GM23338 (cell line): ENCODE measurements around the gene DLL1. TPM values are rescaled to one million over a fixed set of nuclear protein-coding genes. Genes with fewer than 3 reads are reported as not detected.

ENCODE experiments used
- ATAC-seq: fragments of 200-7000 bp; cut with Tn5 transposase; 3 replicates; pipeline ENCODE4 v1.9.1; 2020
- DNase-seq: peaks from one replicate; pipeline ENCODE4 v3.0.0-alpha.2; 2015; ENCODE audit warnings: low spot score
- H2AFZ ChIP-seq: fragments of 200-600 bp; sonication (generic); 2 replicates; pipeline ENCODE4 v1.8.0; 2016; ENCODE audit warnings: antibody characterized with exemption, mild to moderate bottlenecking, moderate library complexity
- H3F3A ChIP-seq: fragments of 200-600 bp; sonication (generic); replicated peaks from 2 replicates; pipeline ENCODE4 v1.8.0; 2017; ENCODE audit warnings: antibody characterized with exemption, mixed run types, low read depth
- H3K27ac ChIP-seq: fragments of 200-600 bp; sonication (generic); 2 replicates; pipeline ENCODE4 v1.6.1; 2016; ENCODE audit warnings: low read depth
- H3K27me3 ChIP-seq: fragments of 200-600 bp; sonication (generic); 2 replicates; pipeline ENCODE4 v1.8.0; 2016; ENCODE audit warnings: mild to moderate bottlenecking, mixed run types, moderate library complexity; ENCODE audit not compliant: insufficient read depth
- H3K36me3 ChIP-seq: fragments of 200-600 bp; sonication (generic); 2 replicates; pipeline ENCODE4 v1.8.0; 2016; ENCODE audit warnings: mild to moderate bottlenecking; ENCODE audit not compliant: insufficient read depth
- H3K4me1 ChIP-seq: fragments of 200-600 bp; sonication (generic); 2 replicates; pipeline ENCODE4 v1.8.0; 2016; ENCODE audit warnings: mild to moderate bottlenecking, moderate library complexity; ENCODE audit not compliant: insufficient read depth
- H3K4me2 ChIP-seq: fragments of 200-600 bp; sonication (generic); 2 replicates; pipeline ENCODE4 v1.7.1; 2017; ENCODE audit warnings: mixed run types
- H3K4me3 ChIP-seq: fragments of 200-600 bp; sonication (generic); 2 replicates; pipeline ENCODE4 v1.6.1; 2016; ENCODE audit warnings: mixed run types
- H3K79me2 ChIP-seq: fragments of 200-600 bp; sonication (generic); replicated peaks from 2 replicates; pipeline ENCODE4 v1.8.0; 2017; ENCODE audit warnings: mild to moderate bottlenecking; ENCODE audit not compliant: insufficient read depth
- H3K9me2 ChIP-seq: fragments of 200-600 bp; sonication (generic); 2 replicates; pipeline ENCODE4 v1.8.0; 2017; ENCODE audit not compliant: insufficient read depth
- H4K20me1 ChIP-seq: fragments of 200-600 bp; sonication (generic); replicated peaks from 2 replicates; pipeline ENCODE4 v1.8.0; 2017; ENCODE audit warnings: mild to moderate bottlenecking; ENCODE audit not compliant: insufficient read depth
- H3K27ac Mint-ChIP-seq: 2 replicates; pipeline ENCODE4 v1.8.0; 2020; ENCODE audit warnings: inconsistent platforms, mild to moderate bottlenecking, moderate library complexity, mixed read lengths
- H3K27me3 Mint-ChIP-seq: 3 replicates; pipeline ENCODE4 v1.8.0; 2022; ENCODE audit warnings: low read depth, mild to moderate bottlenecking, moderate library complexity, mixed read lengths, inconsistent platforms; ENCODE audit not compliant: insufficient read depth, poor library complexity
- H3K36me3 Mint-ChIP-seq: 3 replicates; pipeline ENCODE4 v1.8.0; 2021; ENCODE audit warnings: low read depth, mild to moderate bottlenecking, inconsistent platforms, moderate library complexity, mixed read lengths
- H3K4me1 Mint-ChIP-seq: 3 replicates; pipeline ENCODE4 v1.8.0; 2020; ENCODE audit warnings: mild to moderate bottlenecking, inconsistent platforms, mixed read lengths
- H3K4me3 Mint-ChIP-seq: 3 replicates; pipeline ENCODE4 v1.8.0; 2021; ENCODE audit warnings: moderate library complexity, mild to moderate bottlenecking, inconsistent platforms, mixed read lengths
- H3K9me3 Mint-ChIP-seq: 3 replicates; pipeline ENCODE4 v1.8.0; 2020; ENCODE audit warnings: moderate library complexity, mild to moderate bottlenecking, inconsistent platforms, mixed read lengths
- CREB1 ChIP-seq: fragments of 250-450 bp; sonication (Bioruptor Pico); IDR thresholded peaks from 2 replicates; pipeline ENCODE4 v1.5.0; 2020; ENCODE audit warnings: low read depth, mild to moderate bottlenecking, moderate library complexity
- EZH2 ChIP-seq: fragments of 200-600 bp; sonication (generic); IDR thresholded peaks from one replicate; pipeline ENCODE4 v1.8.0; 2017; ENCODE audit warnings: antibody characterized with exemption, mild to moderate bottlenecking, low read depth; ENCODE audit not compliant: unreplicated experiment
- EZH2phosphoT487 ChIP-seq: fragments of 200-600 bp; sonication (generic); IDR thresholded peaks from one replicate; pipeline ENCODE4 v1.8.1; 2018; ENCODE audit warnings: antibody characterized with exemption; ENCODE audit not compliant: unreplicated experiment
- JUNB ChIP-seq: IDR thresholded peaks from one replicate; pipeline ENCODE4 v1.6.1; 2016; ENCODE audit warnings: antibody characterized with exemption; ENCODE audit not compliant: unreplicated experiment
- NANOG ChIP-seq: IDR thresholded peaks from 2 replicates; pipeline ENCODE4 v1.6.1; 2016; ENCODE audit warnings: antibody characterized with exemption, borderline replicate concordance
- STAT1 ChIP-seq: IDR thresholded peaks from one replicate; pipeline ENCODE4 v1.6.1; 2016; ENCODE audit warnings: antibody characterized with exemption; ENCODE audit not compliant: unreplicated experiment
- ZNF114 ChIP-seq: fragments of 250-450 bp; sonication (Bioruptor Pico); IDR thresholded peaks from 2 replicates; pipeline ENCODE4 v1.5.0; 2020; ENCODE audit warnings: mild to moderate bottlenecking, moderate library complexity
- ZNF331 ChIP-seq: fragments of 250-450 bp; sonication (Bioruptor Pico); IDR thresholded peaks from 2 replicates; pipeline ENCODE4 v1.5.0; 2020; ENCODE audit warnings: low read depth, mild to moderate bottlenecking, moderate library complexity
- ZNF462 ChIP-seq: fragments of 250-450 bp; sonication (Bioruptor Pico); IDR thresholded peaks from 2 replicates; pipeline ENCODE4 v1.5.0; 2020; ENCODE audit warnings: mild to moderate bottlenecking, moderate library complexity
- polyA plus RNA-seq: library from polyadenylated mRNA; unstranded; fragments of >200 nt; fragmentation: Nextera tagmentation; extraction: Ambion mirVana; gene quantifications from 2 replicates; pipeline ENCODE4 v1.2.1, GENCODE V29; 2016
- total RNA-seq: library from RNA; depleted of rRNA; stranded (reverse); fragments of >200 nt; shearing (Covaris generic); gene quantifications from 2 replicates; pipeline ENCODE4 v1.2.3, GENCODE V29; 2014
- TF ChIP-seq, protein P1 (sequence below), 2 experiments: fragments of 200-600 bp in 1 of 2; sonication (generic) in 1 of 2; conservative IDR thresholded peaks; 2 replicates each; pipeline versions ENCODE4 v1.5.1 to v1.6.1; 2016 to 2017; ENCODE audit warnings: antibody characterized with exemption in 2 of 2, low read depth in 2 of 2, mild to moderate bottlenecking in 2 of 2, moderate library complexity in 1 of 2

Gene DLL1
- total and polyA plus RNA-seq, 2 experiments from 2014 or later = 2.2 to 4.6 TPM

DNA sequence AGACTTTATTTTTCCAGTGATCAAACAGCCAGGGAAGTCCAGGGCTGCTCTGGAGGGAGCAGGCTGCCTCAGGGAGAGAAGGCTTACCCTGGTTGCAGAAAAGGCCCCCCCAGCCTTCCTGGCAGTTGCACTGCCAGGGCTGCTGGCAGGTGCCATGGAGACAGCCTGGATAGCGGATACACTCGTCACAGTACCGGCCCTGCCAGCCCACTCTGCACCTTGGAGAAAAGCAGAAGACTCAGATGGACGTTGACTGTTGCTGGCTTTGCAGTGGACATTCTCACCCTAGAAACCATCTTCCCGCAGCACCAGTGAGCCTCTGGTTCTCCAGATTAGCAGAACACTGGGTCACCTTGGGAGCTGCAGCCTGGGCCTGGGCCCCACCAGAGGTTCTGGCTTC, 5.4 kb downstream of the DLL1 start:
- no peaks in the 10 kb centered on the region; the same call in 1 of the 2 replicates for H4K20me1 ChIP-seq
- no peak overlapping the region for H3K4me3 ChIP-seq
- TF ChIP-seq CREB1 (CRISPR knock-in tag) (no peak), NANOG (no peak), STAT1 (no peak), EZH2 (no peak), ZNF462 (CRISPR knock-in tag) (no peak), ZNF114 (no peak), EZH2phosphoT487 (no peak), ZNF331 (CRISPR knock-in tag) (no peak), JUNB (no peak)
- TF ChIP-seq, protein P1, sequence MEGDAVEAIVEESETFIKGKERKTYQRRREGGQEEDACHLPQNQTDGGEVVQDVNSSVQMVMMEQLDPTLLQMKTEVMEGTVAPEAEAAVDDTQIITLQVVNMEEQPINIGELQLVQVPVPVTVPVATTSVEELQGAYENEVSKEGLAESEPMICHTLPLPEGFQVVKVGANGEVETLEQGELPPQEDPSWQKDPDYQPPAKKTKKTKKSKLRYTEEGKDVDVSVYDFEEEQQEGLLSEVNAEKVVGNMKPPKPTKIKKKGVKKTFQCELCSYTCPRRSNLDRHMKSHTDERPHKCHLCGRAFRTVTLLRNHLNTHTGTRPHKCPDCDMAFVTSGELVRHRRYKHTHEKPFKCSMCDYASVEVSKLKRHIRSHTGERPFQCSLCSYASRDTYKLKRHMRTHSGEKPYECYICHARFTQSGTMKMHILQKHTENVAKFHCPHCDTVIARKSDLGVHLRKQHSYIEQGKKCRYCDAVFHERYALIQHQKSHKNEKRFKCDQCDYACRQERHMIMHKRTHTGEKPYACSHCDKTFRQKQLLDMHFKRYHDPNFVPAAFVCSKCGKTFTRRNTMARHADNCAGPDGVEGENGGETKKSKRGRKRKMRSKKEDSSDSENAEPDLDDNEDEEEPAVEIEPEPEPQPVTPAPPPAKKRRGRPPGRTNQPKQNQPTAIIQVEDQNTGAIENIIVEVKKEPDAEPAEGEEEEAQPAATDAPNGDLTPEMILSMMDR (conservative IDR thresholded peaks at IDR 0.05; ENCODE audit: low read depth in 2 of 2) = no peak
- Mint-ChIP-seq H3K36me3 (peaks cover 14% of the 10 kb centered on the region), H3K27me3 (peaks cover 56% of the 10 kb centered on the region), H3K4me1 (peaks cover 34% of the 10 kb centered on the region), H3K4me3 (no peak overlapping the region), H3K27ac (no peak overlapping the region), H3K9me3 (peaks cover 8% of the 10 kb centered on the region)
- DNase-seq (no peak), ATAC-seq (no peak)
- H3K9me2 ChIP-seq = no peaks in the 10 kb centered on the region
- H3K27me3 ChIP-seq = peaks cover 50% of the 10 kb centered on the region
- H2AFZ ChIP-seq = no peak overlapping the region
- peaks cover 16% of the 10 kb centered on the region for H3K4me1 ChIP-seq
- no peaks in the 10 kb centered on the region for H3K36me3 ChIP-seq
- H3F3A ChIP-seq = peaks cover 8% of the 10 kb centered on the region; the same call in 1 of the 2 replicates
- no peaks in the 10 kb centered on the region for H3K79me2 ChIP-seq
- no peak overlapping the region for H3K27ac ChIP-seq
- no peak overlapping the region for H3K4me2 ChIP-seq
